ENCODE measurements around the gene MFSD6.
A peak's percentile ranks its signal among the peaks of the same experiment; 100 is the strongest.
"Not testable (repeated sequence)": the region's sequence is repeated elsewhere in the genome, so short reads cannot be mapped to it uniquely, and the experiment has no call there.

MFSD6 gene

DNA sequence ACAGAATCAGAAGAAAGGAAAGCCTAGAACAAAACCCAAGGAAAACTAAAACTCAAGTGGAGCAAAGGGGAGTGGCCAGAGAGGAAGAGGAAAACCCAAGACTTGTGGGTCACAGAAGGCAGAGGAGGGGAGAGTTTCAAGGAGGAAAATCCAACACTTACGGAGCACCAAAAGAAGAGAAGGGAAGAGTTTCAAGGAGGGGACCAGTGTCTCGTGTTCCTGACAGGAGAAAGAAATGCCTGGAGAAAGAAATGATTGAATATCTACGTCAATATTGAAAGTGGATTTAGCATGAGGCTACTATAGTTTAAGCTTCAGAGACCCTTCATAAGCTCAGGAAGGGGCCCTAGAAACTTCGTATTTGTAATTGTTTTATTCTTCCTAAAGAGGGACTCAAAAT, 1.4 kb upstream of the MFSD6 start:
- DNase-seq: no peak

DNA sequence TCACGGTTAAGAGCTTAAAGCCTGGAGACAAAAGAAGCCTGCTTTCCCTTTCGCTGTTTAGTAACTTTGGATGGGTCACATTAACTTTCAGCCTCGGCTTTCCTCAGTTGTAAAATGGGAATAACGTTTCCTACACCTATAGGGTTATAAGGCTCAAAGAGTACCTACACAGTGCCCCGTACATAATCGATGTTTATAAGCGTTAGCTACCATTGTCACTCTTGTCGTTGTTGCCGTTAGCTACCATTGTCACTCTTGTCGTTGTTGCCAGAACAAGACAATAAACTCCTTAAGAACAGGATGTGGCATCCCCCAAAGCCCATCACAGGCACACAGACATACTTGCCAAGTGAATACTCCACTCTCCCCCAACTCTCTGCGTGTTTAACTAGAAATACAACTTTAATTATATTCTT, 901 bp upstream of the MFSD6 start:
- peak; percentile 73 for DNase-seq

DNA sequence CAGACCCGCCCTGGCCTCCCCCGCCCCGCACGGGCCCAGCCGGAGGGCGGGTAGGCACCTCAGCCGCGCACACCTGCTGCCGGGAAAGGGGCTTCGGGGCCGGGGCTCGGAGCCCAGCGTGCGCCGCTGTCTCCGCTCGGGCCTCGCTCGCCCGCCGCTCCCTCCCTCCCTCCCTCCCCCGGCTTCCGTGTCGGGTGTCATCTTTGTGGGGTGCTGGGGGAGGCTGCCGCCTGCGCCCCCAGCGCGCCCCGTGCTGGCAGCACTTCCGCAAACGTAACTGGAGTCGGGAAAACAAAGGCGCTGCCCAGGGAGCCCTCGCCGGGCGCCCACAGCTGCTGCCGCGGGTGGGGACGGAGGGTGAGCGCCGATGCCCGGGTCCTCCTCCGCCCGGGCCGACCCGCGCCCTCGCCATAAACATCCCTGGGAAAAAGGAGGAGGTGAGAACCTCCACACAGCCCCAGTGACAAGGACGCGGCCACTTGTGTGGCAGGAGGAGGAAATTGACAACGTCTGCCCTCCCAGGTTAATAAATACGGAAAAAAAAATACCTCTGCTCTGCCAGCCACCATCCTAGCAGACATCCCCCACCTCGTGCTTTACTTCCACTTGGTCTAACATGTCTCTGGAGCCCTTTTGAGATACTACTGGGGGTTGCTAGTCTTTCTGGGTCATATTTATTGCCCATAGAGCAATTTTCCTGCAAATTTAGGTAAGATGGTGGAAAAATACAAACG, 550 bp downstream of the MFSD6 start:
- peak; percentile 83 for DNase-seq

DNA sequence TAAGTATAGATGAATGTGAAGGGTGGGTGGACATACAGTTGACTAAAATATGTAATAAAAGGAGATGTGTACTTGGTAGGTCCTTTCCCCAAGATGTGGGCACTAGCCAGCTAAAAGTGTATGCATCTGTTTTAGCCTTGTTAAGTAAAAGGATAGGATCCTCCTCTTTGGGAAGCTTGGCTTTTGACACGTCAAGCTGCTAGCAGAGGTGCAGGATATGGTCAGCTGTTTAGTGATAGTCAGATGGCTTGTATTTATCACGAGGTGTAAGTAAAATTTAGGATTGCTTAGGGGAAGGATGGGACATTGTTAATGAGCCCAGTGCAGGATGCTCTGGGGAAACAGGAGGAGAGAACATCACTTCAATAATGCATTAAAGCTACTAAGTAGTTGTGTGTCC, 1.5 kb downstream of the MFSD6 start:
- DNase-seq: no peak

DNA sequence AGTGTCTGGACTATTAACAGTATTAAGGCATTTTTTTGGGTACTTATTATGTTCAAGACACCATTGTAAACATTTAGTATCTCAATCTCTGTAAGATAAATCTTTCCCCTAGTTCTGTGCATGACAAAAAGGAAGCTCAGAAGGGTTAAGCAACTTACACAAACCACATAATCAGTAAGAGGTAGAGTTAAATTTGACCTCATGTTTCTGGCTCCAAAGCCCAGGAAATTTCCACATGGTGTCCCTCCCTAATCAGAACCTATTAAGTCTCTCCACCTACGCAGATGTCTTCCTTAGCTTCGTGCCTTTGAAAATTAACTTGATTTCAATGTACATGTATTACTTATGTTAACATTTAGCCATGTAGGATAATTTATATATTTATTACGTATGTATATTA, 2.0 kb downstream of the MFSD6 start:
- DNase-seq: no peak

DNA sequence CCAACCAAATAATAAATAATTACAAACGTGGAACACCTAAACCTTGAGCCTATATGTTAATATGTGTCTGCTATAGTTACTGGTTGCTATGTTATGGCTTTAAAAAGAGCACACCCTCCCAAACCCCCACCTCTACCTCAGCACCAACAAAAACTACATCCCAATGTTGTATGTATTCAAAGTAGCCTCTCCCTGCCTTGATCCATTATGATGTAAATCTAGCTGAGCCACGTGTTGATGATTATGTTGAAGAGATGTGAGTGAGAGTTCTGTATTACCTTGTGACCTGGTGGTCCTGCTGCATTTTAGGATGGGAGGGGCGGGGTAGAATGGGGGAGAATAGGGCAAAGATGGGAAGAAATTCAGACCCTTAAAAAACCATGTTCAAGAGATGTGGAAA, 4.8 kb downstream of the MFSD6 start:
- no peak for DNase-seq

DNA sequence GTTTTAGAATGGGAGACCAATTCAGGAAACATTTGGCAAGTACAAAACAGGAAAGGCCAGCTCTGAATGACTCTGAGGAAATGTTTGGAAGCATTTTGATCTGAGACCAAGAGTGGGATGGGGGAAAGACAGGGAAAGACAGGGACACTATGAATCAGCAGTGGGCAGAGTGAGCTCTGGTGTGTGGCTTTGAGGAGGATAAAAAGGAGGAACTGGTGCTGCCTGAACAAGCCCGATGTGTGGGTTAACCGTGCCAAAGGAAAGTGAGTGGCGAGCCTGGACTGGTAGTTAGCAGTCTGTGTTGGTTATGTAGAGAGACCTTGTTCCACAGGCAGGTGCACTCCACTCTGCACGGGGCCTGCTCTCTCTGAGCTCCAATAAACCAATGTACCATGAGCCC, 5.3 kb downstream of the MFSD6 start:
- DNase-seq: no peak

DNA sequence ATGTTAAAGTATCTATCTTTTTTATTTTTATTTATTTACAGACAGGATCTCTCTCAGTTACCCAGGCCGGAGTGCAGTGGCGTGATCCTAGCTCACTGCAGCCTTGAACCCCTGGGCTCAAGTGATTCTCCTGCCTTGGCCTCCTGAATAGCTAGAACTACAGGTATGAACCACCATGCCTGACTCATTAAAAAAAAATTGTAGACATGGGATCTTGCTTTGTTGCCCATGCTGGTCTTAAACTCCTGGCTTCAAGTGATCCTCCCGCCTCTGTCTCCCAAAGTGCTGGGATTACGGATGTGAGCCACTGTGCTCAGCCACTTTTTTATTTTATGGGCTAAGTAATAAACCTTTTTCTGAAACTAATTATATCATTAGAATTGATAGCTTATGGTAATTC, 7.1 kb downstream of the MFSD6 start:
- DNase-seq: no peak

DNA sequence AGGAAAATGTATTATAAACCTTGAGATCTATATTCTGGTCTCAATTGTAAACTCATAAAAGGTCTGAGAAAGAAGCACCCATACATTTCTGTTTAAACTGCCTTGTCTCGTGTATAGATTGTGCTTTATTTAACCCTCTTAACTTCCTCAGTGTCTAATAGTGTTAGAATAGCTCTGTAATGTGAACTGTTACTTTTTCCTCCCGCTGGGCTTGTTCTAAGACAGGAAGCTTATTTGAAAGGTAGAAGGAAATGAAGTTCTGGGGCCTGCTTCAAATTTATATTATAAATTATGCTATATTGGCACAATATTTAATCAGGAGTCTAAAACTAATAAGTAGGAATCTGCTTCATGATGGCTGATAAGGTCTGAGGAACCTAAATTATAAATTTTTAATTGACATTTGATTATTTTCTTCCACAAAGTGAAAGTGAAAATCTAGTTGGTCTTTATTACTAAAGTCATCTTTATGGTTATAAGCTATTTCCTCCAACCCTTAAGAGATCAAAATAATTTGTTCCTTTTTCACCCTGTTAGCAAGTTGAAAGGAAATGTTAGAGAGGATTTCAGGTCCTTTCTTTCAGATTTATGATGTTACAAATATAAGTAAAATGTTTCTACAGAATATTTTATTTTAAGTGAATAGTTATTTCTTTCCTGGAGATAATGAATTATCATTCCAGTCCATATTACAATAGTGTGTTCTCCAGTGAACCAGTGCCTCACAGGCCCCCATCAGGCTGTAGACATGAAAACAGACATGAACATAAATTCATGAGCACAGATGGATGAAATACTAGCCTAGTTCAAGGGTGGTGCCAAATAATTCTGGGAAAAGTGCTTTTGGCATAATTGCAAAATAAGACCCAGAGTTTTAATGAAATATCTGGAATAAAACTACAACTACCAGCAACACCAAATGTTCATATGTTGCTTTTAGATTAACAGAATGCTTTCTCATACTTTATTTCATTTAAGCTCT, 7.9 kb downstream of the MFSD6 start:
- no peak for DNase-seq

DNA sequence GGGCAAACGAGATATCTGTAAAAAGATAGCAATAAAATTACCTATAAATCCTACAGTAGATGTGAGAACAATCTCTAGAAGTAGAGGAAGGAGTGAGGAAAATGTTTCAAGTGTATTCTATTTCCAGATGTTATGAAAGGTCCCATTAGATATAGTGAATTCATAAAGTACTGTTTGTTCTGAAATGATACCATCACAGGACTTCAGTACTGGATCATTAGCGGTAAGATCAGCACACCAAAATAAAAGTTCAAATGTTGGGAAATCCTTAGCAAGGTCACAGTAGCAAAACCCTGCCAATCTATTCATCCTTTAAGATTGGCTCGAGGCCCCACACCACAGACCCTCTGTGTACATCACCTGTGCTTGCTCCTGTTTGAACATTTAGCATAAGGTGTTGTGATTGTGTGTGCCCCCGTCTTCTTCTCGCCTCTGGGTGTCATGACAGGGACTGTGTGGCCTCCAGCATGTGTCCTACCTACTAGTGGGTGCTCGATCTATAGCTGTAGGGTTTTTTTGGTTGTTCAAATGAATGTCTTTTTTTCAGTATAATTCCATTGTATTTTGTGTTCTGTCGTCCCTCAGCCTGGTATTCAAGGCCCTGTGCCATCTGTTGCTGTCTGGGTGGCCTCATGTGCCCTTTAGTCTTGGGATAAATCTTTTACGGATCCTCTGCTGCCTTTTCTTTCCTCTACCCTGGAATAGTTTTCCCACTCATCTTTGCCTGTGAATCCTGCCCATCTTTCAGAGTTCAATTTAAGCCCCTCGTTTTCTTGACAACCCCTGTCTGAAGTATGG, 9.1 kb downstream of the MFSD6 start:
- DNase-seq: no peak

DNA sequence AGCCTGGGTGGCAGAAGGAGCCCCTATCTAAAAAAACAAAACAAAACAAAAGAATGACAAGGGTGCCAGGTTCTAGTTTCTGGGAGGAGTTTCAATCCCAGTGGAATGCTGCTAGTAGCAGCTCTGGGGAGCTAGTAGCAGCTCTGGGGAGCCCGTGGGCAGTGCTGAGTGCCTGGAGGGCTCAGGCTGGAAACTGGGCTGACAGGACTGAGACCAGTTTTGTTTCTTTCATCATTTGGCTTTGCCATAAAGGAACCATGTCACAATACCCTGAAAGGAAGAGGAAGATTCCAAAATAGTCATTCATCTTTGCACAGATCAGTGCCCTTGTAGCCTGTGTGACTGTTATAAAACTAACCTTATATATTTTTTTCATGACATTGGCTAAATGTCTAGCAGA, 10.6 kb downstream of the MFSD6 start:
- no peak for DNase-seq

DNA sequence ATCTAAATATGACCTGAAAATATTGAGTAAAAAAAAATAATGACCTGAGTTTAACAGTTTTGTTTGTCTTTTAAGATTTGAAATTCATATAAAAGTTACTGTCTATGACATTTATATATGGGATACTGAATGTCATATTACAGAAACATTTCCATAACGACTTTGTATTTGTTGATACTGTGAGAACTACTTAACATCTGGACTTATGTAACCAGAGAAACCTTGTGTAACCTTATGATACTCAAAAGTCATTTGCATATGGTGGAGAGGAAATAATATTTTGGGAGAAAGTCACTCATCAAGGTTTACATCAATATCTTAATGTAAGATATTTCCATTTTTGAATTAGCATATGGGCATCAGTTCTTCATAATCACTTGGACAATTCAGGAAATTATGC, 12.6 kb downstream of the MFSD6 start:
- DNase-seq: no peak

DNA sequence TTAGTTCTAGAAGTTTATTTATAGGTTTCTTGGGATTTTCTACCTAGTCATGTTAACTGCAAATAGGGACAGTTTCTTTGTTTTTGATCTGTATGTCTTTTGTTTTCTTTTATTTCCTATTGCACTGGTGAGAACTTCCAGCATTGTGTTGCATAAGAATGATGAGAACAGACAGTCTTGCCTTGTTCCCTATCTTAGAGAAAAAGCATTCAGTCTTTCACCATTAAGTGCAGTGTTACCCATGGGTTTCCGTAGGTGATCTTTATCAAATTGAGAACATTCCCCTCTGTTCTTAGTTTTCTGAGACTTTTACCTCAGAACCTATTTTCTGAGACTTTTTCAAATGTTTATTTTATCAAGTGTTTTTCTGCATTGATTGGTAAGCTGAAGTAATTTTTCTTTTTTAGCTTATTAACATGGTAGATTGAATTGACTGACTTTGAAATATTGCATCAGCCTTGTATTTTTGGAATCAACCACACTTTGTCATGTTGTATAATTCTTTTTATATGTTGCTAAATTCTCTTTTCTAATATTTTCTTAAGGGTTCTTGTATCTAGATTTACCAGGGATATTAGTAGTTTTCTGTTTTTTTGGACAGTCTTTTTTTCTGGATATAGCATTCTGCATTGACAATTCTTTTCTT, 17.2 kb downstream of the MFSD6 start:
- DNase-seq: no peak

DNA sequence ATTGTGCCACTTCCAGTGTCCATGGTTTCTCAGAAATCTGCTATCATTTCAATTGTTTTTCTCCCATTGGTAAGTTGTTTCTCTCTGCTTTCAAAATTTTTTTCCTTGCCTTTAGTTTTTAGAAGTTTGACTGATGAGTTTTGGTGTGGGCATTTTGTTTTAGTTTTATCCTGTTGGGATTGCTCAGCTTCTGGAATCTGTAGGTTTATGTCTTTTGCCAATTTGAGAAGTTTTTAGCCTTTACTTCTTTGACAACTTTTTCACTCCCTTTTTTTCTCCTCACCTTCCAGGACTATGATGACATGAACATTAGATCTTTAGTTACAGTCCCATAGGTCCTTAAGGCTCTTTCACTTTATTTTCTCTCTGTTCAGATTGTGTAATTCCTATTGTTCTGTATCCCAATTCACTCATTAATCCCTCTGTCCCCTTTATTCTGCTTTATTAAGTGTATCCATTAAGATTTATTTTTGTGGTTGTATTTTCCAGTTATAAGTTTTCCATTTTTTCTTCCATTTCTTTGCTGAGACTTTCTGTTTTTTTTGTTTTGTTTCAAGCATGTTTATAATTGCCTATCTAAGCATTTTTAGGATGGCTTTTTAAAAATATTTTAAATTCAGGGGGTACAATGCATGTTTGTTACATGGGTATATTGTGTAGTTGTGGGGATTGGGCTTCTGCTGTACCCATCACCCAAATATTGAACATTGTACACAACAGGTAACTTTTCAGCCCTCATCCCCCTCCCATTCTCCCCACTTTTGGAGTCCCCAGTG, 17.9 kb downstream of the MFSD6 start:
- no peak for DNase-seq

DNA sequence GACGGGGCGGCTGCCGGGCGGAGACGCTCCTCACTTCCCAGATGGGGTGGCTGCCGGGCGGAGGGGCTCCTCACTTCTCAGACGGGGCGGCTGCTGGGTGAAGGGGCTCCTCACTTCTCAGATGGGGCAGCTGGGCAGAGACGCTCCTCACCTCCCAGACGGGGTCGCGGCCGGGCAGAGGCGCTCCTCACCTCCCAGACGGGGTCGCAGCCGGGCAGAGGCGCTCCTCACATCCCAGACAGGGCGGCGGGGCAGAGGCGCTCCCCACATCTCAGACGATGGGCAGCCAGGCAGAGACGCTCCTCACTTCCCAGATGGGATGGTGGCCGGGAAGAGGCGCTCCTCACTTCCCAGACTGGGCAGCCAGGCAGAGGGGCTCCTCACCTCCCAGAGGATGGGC, 22.7 kb downstream of the MFSD6 start:
- not testable (repeated sequence) for DNase-seq

DNA sequence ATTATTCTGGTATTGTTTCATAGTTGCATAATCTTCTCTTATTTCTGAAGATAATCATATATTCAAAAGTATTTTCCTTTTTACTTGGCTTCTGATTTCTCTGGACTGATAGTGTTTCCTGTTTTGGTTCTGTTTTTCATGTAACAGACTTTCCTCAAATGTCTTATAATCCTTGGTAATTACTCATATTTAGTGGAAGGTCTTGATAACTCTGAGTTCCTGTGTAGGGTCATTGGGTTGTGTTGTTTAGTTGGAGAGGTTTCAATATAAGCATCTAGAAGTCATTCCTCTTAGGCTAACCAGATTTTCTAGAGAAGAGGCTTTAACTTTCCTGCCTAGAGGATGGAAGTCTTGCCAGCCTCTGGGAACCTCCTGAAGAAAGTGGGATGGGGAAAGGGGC, 23.8 kb downstream of the MFSD6 start:
- no peak for DNase-seq

DNA sequence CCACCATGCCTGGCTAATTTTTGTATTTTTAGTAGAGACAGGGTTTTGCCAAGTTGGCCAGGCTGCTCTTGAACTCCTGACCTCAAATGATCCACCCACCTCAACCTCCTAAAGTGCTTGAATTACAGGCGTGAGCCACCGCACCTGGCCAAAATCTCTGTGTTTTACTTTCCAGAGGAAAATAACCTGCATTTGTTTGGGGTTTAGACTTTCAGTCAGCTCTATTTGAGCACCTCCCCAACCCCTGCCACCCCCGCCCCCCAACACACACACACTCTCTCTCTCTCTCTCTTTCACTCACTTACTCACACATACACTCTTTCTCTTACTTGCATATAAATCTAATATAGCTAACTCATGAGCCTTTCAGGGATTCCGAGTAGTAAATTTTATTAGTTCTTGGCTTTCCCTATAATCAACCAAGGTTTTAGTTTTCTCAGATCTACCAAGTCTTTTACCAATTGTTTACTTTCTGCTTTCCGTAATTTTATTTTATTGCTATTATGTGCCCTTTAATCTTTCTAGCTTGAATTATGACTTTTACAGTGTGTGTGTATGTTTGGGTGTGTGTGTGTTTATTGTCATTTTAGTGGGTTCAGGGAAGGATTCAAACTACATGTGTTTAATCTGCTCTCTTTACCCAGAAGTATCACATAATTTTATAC, 24.5 kb downstream of the MFSD6 start:
- DNase-seq: no peak

DNA sequence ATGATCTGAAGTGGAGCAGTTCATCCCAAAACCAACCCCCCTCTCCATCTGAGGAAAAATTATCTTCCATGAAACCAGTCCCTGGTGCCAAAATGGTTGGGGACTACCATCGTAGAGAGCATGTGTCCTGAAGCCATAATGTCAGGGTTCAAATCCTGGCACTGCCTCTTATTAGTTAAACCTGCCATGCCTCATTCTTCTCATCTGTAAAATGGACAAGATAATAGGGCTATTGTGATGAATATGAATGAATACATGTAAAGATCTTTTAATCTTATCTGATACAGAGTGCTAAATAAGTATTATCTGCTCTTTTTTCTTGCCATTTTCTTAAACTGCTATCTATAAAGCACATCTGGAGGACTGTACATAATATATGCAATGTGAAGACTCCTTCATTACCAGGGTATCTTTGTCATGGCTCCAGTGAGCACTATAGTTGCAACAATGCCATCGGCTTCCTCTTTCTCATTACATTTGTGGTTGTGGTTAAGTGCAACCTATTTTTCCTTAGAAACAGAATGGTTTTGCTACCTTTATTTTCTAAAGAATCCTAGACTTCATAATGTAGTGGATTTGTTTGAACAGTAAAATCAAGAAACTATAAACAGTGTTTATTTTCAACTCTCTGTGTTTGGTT, 27.0 kb downstream of the MFSD6 start:
- no peak for DNase-seq

DNA sequence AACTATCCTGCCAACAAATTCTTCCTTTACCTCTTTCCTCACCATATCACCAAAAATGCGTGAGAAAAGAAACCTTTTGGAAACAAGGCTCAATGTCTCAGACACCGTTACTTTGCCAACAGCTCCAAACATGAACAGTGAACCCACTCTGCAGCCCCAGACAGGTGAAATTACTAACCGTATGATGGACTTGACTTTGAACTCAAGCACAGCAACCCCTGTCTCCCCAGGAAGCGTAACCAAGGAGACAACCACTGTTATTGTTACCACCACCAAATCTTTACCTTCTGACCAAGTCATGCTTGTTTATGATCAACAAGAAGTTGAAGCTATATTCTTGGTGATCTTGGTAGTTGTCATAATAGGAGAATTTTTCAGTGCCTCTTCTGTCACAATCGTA, 28.4 kb downstream of the MFSD6 start:
- no peak for DNase-seq

DNA sequence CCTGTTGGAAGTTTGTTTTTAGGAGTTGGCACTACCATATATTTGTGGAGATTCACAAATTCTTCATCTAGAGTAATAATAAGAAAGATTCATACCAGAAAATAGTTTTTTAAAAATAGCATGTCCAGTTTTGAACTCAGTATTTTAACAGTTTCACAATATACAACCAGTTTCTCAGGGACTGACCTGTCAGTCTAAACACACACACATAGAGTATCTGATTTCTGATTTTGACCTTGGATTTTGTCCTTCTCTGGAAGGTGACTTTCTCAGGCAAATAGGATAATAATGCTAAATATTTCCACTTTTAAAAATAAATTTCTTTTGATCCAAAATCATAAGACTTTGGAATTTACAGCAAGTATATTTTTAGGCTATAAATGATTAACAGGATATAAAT, 32.0 kb downstream of the MFSD6 start:
- DNase-seq: no peak

DNA sequence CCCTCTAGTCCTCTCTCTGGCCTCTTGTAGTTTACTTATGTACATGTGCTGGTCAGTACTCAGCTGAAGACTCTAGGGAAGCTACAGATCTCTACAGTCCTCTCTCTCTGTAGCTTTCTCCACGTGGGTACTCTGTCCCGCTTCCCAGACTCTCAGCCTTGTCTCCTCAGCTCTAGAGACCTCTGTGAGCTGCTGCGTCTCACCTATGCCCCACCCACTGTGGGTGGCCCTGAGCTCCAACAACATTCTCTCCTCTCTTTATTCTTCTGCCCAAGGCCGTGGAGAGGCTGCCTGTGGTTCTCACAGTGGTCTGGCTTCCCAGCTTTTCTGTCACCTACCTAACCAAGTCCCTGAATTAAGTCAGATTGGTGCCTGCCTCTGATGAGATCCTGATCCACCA, 33.4 kb downstream of the MFSD6 start:
- DNase-seq: no peak

All from CD4-positive, alpha-beta T cell treated with Interferon gamma for 1 hour (primary cell).